Measurements from ENCODE around the gene SHC2.

The SHC2 gene

GRCh38 chr19:495402-496111, 34.7 kb upstream of the SHC2 start (continued):
- no peak for TF ChIP-seq SP3 (tag by site-specific recombination; IDR thresholded peaks at IDR 0.05)
- peak; percentile 55 for TF ChIP-seq ZBTB8A (tag by site-specific recombination; IDR thresholded peaks at IDR 0.05)
- no peak for TF ChIP-seq ZNF529 (tag by site-specific recombination; IDR thresholded peaks at IDR 0.05; ENCODE audit: insufficient replicate concordance)

- POLR2A ChIA-PET: interaction anchor here (2.0 kb wide), 1 partner anchor 12 kb away, joined by 7 read pairs; the partner anchor contains the start of gene TPGS1
- Histone ChIP-seq H3K4me3 (ENCODE audit: low read depth, low read length) (no peak overlapping the region), H3K27ac (ENCODE audit: extremely low read depth, low read depth, low read length) (no peak overlapping the region), H3K4me1 (ENCODE audit: control insufficient read depth, insufficient read depth, low read length) (no peaks in the 10 kb centered on the region), H3K36me3 (ENCODE audit: control insufficient read depth in 2 of 2, insufficient read depth in 1 of 2, low read length in 2 of 2) (no peaks in the 10 kb centered on the region), H3K9me3 (ENCODE audit: control insufficient read depth, insufficient read depth, low read depth, low read length) (no peaks in the 10 kb centered on the region)
- no peak for TF ChIP-seq GLI2 (tag by site-specific recombination; IDR thresholded peaks at IDR 0.05; ENCODE audit: borderline replicate concordance, low read depth)
- TF ChIP-seq ZNF768 (tag by site-specific recombination; IDR thresholded peaks at IDR 0.05): no peak
- TF ChIP-seq ZNF398 (tag by site-specific recombination; IDR thresholded peaks at IDR 0.05): no peak
- no peak for TF ChIP-seq ZNF704 (tag by site-specific recombination; IDR thresholded peaks at IDR 0.05)
- TF ChIP-seq ZNF670 (tag by site-specific recombination; IDR thresholded peaks at IDR 0.05; ENCODE audit: low read depth): no peak
- TF ChIP-seq ZBTB6 (tag by site-specific recombination; IDR thresholded peaks at IDR 0.05): no peak
- TF ChIP-seq GLIS1 (tag by site-specific recombination; IDR thresholded peaks at IDR 0.05): no peak
- TF ChIP-seq ZNF600 (tag by site-specific recombination; IDR thresholded peaks at IDR 0.05): no peak
- no peak for TF ChIP-seq SP3 (tag by site-specific recombination; IDR thresholded peaks at IDR 0.05)
- no peak for TF ChIP-seq ZNF433 (tag by site-specific recombination; IDR thresholded peaks at IDR 0.05; ENCODE audit: low read depth)
- no peak for TF ChIP-seq ZNF777 (tag by site-specific recombination; IDR thresholded peaks at IDR 0.05; ENCODE audit: borderline replicate concordance)
- no peak for TF ChIP-seq TSHZ1 (tag by site-specific recombination; IDR thresholded peaks at IDR 0.05; ENCODE audit: borderline replicate concordance)
- no peak for TF ChIP-seq ELK4 (IDR thresholded peaks at IDR 0.05; ENCODE audit: borderline replicate concordance, low read depth, low read length)
- TF ChIP-seq ZNF530 (tag by site-specific recombination; IDR thresholded peaks at IDR 0.05; ENCODE audit: low read depth): no peak
- no peak for TF ChIP-seq KLF8 (tag by site-specific recombination; IDR thresholded peaks at IDR 0.05)
- CTCF ChIA-PET: interaction anchor here (0.6 to 2.6 kb wide), 7 partner anchors 7 to 73 kb away, joined by 3 to 12 read pairs (median 6); no protein-coding TSS in a partner anchor
Measured at GRCh38 chr19:495081-495401, 34.2 kb upstream of the SHC2 start.

Measured in HEK293 (cell line).